GM18502 (cell line): ENCODE measurements around the gene MYLK2.
A peak's percentile ranks its signal among the peaks of the same experiment; 100 is the strongest.

ENCODE experiments used
- ATAC-seq: cut with Tn5 transposase; IDR thresholded peaks from one replicate; pipeline ENCODE4 v1.9.1; 2021; ENCODE audit warnings: mild to moderate bottlenecking; ENCODE audit not compliant: unreplicated experiment, poor library complexity

The MYLK2 gene

GRCh38 chr20:31849306-31849930 lies 30.3 kb downstream of the MYLK2 start:
- ATAC-seq = no peak

- ATAC-seq = no peak
Measured at GRCh38 chr20:31851240-31851955, 32.2 kb downstream of the MYLK2 start.

GRCh38 chr20:31853481-31853880 lies 34.3 kb downstream of the MYLK2 start:
- ATAC-seq = no peak

- no peak for ATAC-seq
Measured at GRCh38 chr20:31856516-31856915, 37.4 kb downstream of the MYLK2 start.

- ATAC-seq = peak; percentile 60
Measured at GRCh38 chr20:31857861-31858759, 39.0 kb downstream of the MYLK2 start.

GRCh38 chr20:31858760-31859083 lies 39.6 kb downstream of the MYLK2 start:
- ATAC-seq = no peak

GRCh38 chr20:31859266-31859997 lies 40.3 kb downstream of the MYLK2 start:
- ATAC-seq = no peak

GRCh38 chr20:31859998-31860380 lies 40.8 kb downstream of the MYLK2 start:
- no peak for ATAC-seq

GRCh38 chr20:31860390-31861134 lies 41.4 kb downstream of the MYLK2 start:
- ATAC-seq = no peak

GRCh38 chr20:31861135-31861384 lies 41.9 kb downstream of the MYLK2 start:
- peak; percentile 37 for ATAC-seq

- peak; percentile 49 for ATAC-seq
Measured at GRCh38 chr20:31861385-31862156, 42.4 kb downstream of the MYLK2 start.

- no peak for ATAC-seq
Measured at GRCh38 chr20:31862157-31862470, 43.0 kb downstream of the MYLK2 start.

- no peak for ATAC-seq
Measured at GRCh38 chr20:31862506-31862905, 43.4 kb downstream of the MYLK2 start.

GRCh38 chr20:31863296-31864085 lies 44.3 kb downstream of the MYLK2 start:
- ATAC-seq = no peak

GRCh38 chr20:31864521-31865400 lies 45.6 kb downstream of the MYLK2 start:
- ATAC-seq = no peak

- ATAC-seq = no peak
Measured at GRCh38 chr20:31866221-31866620, 47.1 kb downstream of the MYLK2 start.

GRCh38 chr20:31868853-31869672 lies 49.9 kb downstream of the MYLK2 start:
- ATAC-seq = no peak
